A549 treated with GW870086 at 1 μM for 4 hours (cell line): ENCODE data around the gene MTCH2. TPM values are rescaled to one million over a fixed set of nuclear protein-coding genes. Genes with fewer than 3 reads are reported as not detected.

Source experiments
- total RNA-seq: library from RNA; stranded (reverse); fragments of 200-300 nt; extraction: Qiagen RNA extraction; gene quantifications from 5 replicates; pipeline ENCODE4 v1.2.3, GENCODE V29; 2022; ENCODE audit warnings: low read depth

Gene MTCH2
- total RNA-seq = 114 to 158 TPM (median 142 TPM) in 5 replicates

GRCh38 chr11:47642099-47642855 lies at the start of gene MTCH2:
TSS of gene MTCH2 (minus strand) at chr11:47642559. CDS start at chr11:47642465, 94 bp downstream.

GRCh38 chr11:47593934-47594855 lies 48.2 kb downstream of the MTCH2 start, which contains the start of gene C1QTNF4:
TSS of gene C1QTNF4 (minus strand) at chr11:47594411. CDS start at chr11:47590810, 3,601 bp downstream.

GRCh38 chr11:47586098-47586855 lies 56.1 kb downstream of the MTCH2 start, which contains the start of gene FAM180B:
TSS of gene FAM180B (plus strand) at chr11:47586678. CDS start at chr11:47586769, 91 bp downstream.

GRCh38 chr11:47578524-47579494 lies 63.5 kb downstream of the MTCH2 start, which contains the start of the genes KBTBD4 and NDUFS3:
TSS of gene KBTBD4 (minus strand) at chr11:47578970. CDS start at chr11:47578951, 19 bp downstream.
TSS of gene NDUFS3 (plus strand) at chr11:47579074. CDS start at chr11:47579092, 18 bp downstream.

Other genes with a start within 250 kb of the MTCH2 start
- 49.5 to 58.9 TPM (median 53.1 TPM) in 5 replicates for gene SLC39A13, start 234.0 kb downstream of the MTCH2 start, total RNA-seq
- 180 to 224 TPM (median 193 TPM) in 5 replicates for gene PSMC3, start 216.1 kb downstream of the MTCH2 start, total RNA-seq
- 0.07 to 0.10 TPM in 2 of 5 replicates, not detected in the others for gene RAPSN, start 193.4 kb downstream of the MTCH2 start, total RNA-seq
- 41.4 to 50.5 TPM (median 49.2 TPM) in 5 replicates for gene CELF1, start 89.4 kb downstream of the MTCH2 start, total RNA-seq
- gene PTPMT1, start 77.0 kb downstream of the MTCH2 start, total RNA-seq = 63.3 to 79.2 TPM (median 76.2 TPM) in 5 replicates
- 17.4 to 19.9 TPM (median 18.5 TPM) in 5 replicates for gene KBTBD4, start 63.6 kb downstream of the MTCH2 start, total RNA-seq
- 111 to 148 TPM (median 135 TPM) in 5 replicates for gene NDUFS3, start 63.5 kb downstream of the MTCH2 start, total RNA-seq
- not detected in 5 replicates for gene FAM180B, start 55.9 kb downstream of the MTCH2 start, total RNA-seq
- 0.07 to 0.09 TPM in 2 of 5 replicates, not detected in the others for gene C1QTNF4, start 48.1 kb downstream of the MTCH2 start, total RNA-seq
- gene AGBL2, start 72.8 kb upstream of the MTCH2 start, total RNA-seq = 0.86 to 2.0 TPM (median 1.00 TPM) in 5 replicates
- gene FNBP4, start 124.8 kb upstream of the MTCH2 start, total RNA-seq = 45.4 to 59.0 TPM (median 52.3 TPM) in 5 replicates
- gene NUP160, start 205.8 kb upstream of the MTCH2 start, total RNA-seq = 24.1 to 34.4 TPM (median 30.9 TPM) in 5 replicates